Measurements from ENCODE around the gene OTOG.

- TF ChIP-seq SUZ12 (IDR thresholded peaks at IDR 0.05; ENCODE audit: low read length): no peak
- TF ChIP-seq CTCF (IDR thresholded peaks at IDR 0.05; ENCODE audit: control extremely low read depth in 1 of 3, insufficient read depth in 1 of 3, low read depth in 1 of 3, low read length in 3 of 3): no peak
- no peak for TF ChIP-seq POLR2A (IDR thresholded peaks at IDR 0.05; ENCODE audit: control extremely low read depth in 1 of 2, low read depth in 2 of 2, low read length in 2 of 2)
- TF ChIP-seq CREB1 (IDR thresholded peaks at IDR 0.05): no peak
- TF ChIP-seq TAF1 (IDR thresholded peaks at IDR 0.05; ENCODE audit: low read depth, low read length): no peak
- no peak for TF ChIP-seq SIN3A (conservative IDR thresholded peaks at IDR 0.05 in 1 of 2, IDR thresholded peaks at IDR 0.05 in 1 of 2; ENCODE audit: low read depth in 1 of 2, low read length in 2 of 2)
- TF ChIP-seq MAFK (IDR thresholded peaks at IDR 0.05; ENCODE audit: low read depth, low read length): no peak
- no peak for TF ChIP-seq EP300 (IDR thresholded peaks at IDR 0.05; ENCODE audit: borderline replicate concordance in 1 of 2, low read depth in 2 of 2, low read length in 2 of 2)
Measured at GRCh38 chr11:17611049-17611448, 64.0 kb downstream of the OTOG start.
